Transverse colon (tissue), 4 donors: Measurements from ENCODE around the gene RAMP1. TPM values are rescaled to one million over a fixed set of nuclear protein-coding genes. Genes with fewer than 3 reads are reported as not detected.

Source experiments
- DNase-seq: peaks from one replicate; pipeline ENCODE4 v3.0.0-alpha.2; 2019
- H3K27ac ChIP-seq, 4 donors: fragments of 200-600 bp; sonication (generic); 2 replicates each; pipeline ENCODE4 v1.5.1; 2016 to 2018; ENCODE audit warnings: inconsistent platforms in 4 of 4
- H3K27me3 ChIP-seq: fragments of 200-600 bp; sonication (generic); 2 replicates; pipeline ENCODE4 v1.5.1; 2017; ENCODE audit warnings: inconsistent platforms
- H3K36me3 ChIP-seq, 4 donors: fragments of 200-600 bp; sonication (generic); 2 replicates each; pipeline ENCODE4 v1.5.1; 2017 to 2019; ENCODE audit warnings: inconsistent platforms in 4 of 4
- H3K4me1 ChIP-seq, 4 donors: fragments of 200-600 bp; sonication (generic); 2 replicates each; pipeline ENCODE4 v1.5.1; 2017 to 2020; ENCODE audit warnings: inconsistent platforms in 4 of 4
- H3K4me3 ChIP-seq, 4 donors: fragments of 200-600 bp; sonication (generic); 1 replicate in 1 of 4; 2 replicates in 3 of 4; pipeline versions ENCODE4 v1.5.1 to v1.6.1; 2017 to 2019; ENCODE audit warnings: inconsistent platforms in 4 of 4
- H3K9me3 ChIP-seq, 2 donors: fragments of 200-600 bp; sonication (generic); 2 replicates each; pipeline ENCODE4 v1.5.1; 2017 to 2019; ENCODE audit warnings: inconsistent platforms in 2 of 2
- CTCF ChIP-seq, 5 experiments: fragments of 200-600 bp in 3 of 5; fragments of 450-650 bp in 2 of 5; sonication (generic) in 3 of 5; IDR thresholded peaks; 1 replicate in 2 of 5; 2 replicates in 3 of 5; pipeline ENCODE4 v1.5.1; 2016 to 2017; ENCODE audit warnings: antibody characterized with exemption in 5 of 5, inconsistent platforms in 3 of 5, mild to moderate bottlenecking in 2 of 5, moderate library complexity in 1 of 5
- EP300 ChIP-seq: sonication (generic); formaldehyde crosslinking; IDR thresholded peaks from one replicate; pipeline ENCODE4 v1.6.1; 2017; ENCODE audit warnings: antibody characterized with exemption, low read depth
- POLR2A ChIP-seq: fragments of 450-650 bp; IDR thresholded peaks from one replicate; pipeline ENCODE4 v1.6.1; 2016; ENCODE audit warnings: antibody characterized with exemption, mild to moderate bottlenecking, moderate library complexity
- POLR2AphosphoS5 ChIP-seq, 3 donors: sonication (generic); formaldehyde crosslinking; IDR thresholded peaks; one replicate each; pipeline ENCODE4 v1.6.1; 2016; ENCODE audit warnings: antibody characterized with exemption in 3 of 3
- WGBS, 2 donors: methylation state at CpG; one replicate each; pipeline ENCODE4 v1.1.5; 2018; ENCODE audit warnings: low coverage in 1 of 2; 5-methylcytosine and 5-hydroxymethylcytosine counted together
- in situ Hi-C, 4 donors: fragments of 200-750 bp; cut with MboI; loops; one replicate each; pipeline versions ENCODE4 v1.15.0 to v1.15.1; 2017; ENCODE audit warnings: low sequenced_read_pairs in 3 of 4, low pct_ligation_motif_present in 1 of 4, low pct_unique_long_range_greater_than_20kb in 1 of 4
- intact Hi-C: fragments of 100-400 bp; cut with DNase I; formaldehyde crosslinking; loops from one replicate; pipeline ENCODE4 v1.15.1; 2023; ENCODE audit warnings: low total_unique reads
- total RNA-seq, 4 donors: library from RNA; depleted of rRNA; stranded (reverse); fragments of >200 nt; gene quantifications; one replicate each; pipeline ENCODE4 v1.1.0, GENCODE V29; 2016

RAMP1 gene
- total RNA-seq, 4 donors from 2014 or later: 47.5 to 158 (median 95.7) TPM

DNA sequence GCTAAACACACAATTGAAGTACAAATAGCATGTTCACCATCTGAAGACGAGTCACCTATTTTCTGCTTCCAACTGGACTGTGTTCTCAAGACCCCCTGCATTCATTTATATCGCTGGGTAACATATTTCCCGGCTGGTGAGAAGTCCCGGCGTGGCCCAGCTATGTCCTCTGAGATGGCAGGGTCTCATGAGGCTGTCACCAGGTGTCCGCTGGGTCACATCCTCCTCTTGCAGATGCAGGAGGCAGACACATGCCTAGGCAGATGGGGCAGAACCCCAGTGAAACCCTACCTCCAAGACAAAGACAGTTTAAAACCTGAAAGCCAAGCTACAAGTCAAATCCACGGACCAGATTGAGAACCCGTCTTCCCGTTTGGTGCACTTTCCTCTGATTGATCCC lies 70.6 kb downstream of the RAMP1 start:
- no peaks in the 10 kb centered on the region for H3K9me3 ChIP-seq
- no peak for TF ChIP-seq CTCF (IDR thresholded peaks at IDR 0.05)
- TF ChIP-seq POLR2AphosphoS5 (IDR thresholded peaks at IDR 0.05): no peak
- no peak for TF ChIP-seq POLR2A
- TF ChIP-seq EP300: no peak
- DNase-seq: no peak
- intact Hi-C loops: loop anchor here (10.0 kb wide), 1 partner anchor 75 kb away; the partner anchor contains the start of gene RAMP1
- H3K27ac ChIP-seq: no peak overlapping the region
- no peaks in the 10 kb centered on the region for H3K27me3 ChIP-seq
- H3K36me3 ChIP-seq: no peaks in the 10 kb centered on the region
- WGBS, 2 donors: 85 to 100% methylated on average over 3 to 9 of the region's 9 CpGs
- peaks cover 0 to 6% (median 4%) of the 10 kb centered on the region in 4 donors for H3K4me1 ChIP-seq
- in situ Hi-C loops: no loop called here
- no peak overlapping the region for H3K4me3 ChIP-seq

GRCh38 chr2:237931205-237931721 lies 71.8 kb downstream of the RAMP1 start:
- H3K27ac ChIP-seq: peak overlapping the region in 2 of 4 donors; percentile 39 to 63
- H3K36me3 ChIP-seq: no peaks in the 10 kb centered on the region
- no peak for DNase-seq
- peaks cover 0 to 9% (median 4%) of the 10 kb centered on the region in 4 donors for H3K4me1 ChIP-seq
- H3K27me3 ChIP-seq: no peaks in the 10 kb centered on the region
- no peak overlapping the region for H3K4me3 ChIP-seq
- no peak for TF ChIP-seq EP300
- TF ChIP-seq CTCF (IDR thresholded peaks at IDR 0.05): no peak
- no peak for TF ChIP-seq POLR2A
- TF ChIP-seq POLR2AphosphoS5 (IDR thresholded peaks at IDR 0.05): no peak
- 0 to 37% methylated on average over 1 to 9 of the region's 9 CpGs for WGBS, 2 donors
- in situ Hi-C loops (no loop called here), intact Hi-C loops (no loop called here)
- no peaks in the 10 kb centered on the region for H3K9me3 ChIP-seq

DNA sequence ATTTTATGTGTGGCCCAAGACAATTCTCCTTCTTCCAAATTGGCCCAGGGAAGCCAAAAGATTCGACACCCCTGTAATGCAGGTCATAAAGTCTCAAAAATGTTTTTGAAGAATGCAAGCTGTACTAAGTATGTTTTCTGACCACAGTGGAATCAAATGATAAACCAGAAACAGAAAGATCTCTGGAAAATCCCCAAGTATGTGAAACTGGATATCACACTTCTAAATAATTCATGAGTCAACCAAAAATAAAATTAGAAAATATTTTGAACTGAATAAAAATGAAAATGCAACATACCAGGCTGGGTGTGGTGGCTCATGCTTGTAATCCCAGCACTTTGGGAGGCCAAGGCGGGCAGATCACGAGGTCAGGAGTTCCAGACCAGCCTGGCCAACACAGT lies 73.3 kb downstream of the RAMP1 start:
- Histone ChIP-seq H3K36me3 (no peaks in the 10 kb centered on the region), H3K4me3 (no peak overlapping the region), H3K9me3 (no peaks in the 10 kb centered on the region), H3K4me1 (peaks cover 0 to 9% (median 4%) of the 10 kb centered on the region in 4 donors), H3K27ac (no peak overlapping the region), H3K27me3 (no peaks in the 10 kb centered on the region)
- no peak for DNase-seq
- WGBS, 2 donors: 53% methylated on average over 3 of the region's 3 CpGs
- in situ Hi-C loops: no loop called here
- no peak for TF ChIP-seq CTCF (IDR thresholded peaks at IDR 0.05)
- TF ChIP-seq EP300: no peak
- TF ChIP-seq POLR2AphosphoS5 (IDR thresholded peaks at IDR 0.05): peak in 1 of 3 donors; percentile 34
- no peak for TF ChIP-seq POLR2A
- intact Hi-C loops: no loop called here

- DNase-seq: no peak
- no peak overlapping the region for H3K4me3 ChIP-seq
- H3K4me1 ChIP-seq: peaks cover 0 to 9% (median 4%) of the 10 kb centered on the region in 4 donors
- intact Hi-C loops: no loop called here
- in situ Hi-C loops: no loop called here
- TF ChIP-seq EP300 (no peak), POLR2AphosphoS5 (IDR thresholded peaks at IDR 0.05) (no peak), POLR2A (no peak)
- 90% methylated on average over 5 of the region's 5 CpGs; no CpG with 5 or more reads in 1 of the 2 donors for WGBS, 2 donors
- H3K27me3 ChIP-seq: no peaks in the 10 kb centered on the region
- H3K36me3 ChIP-seq: no peaks in the 10 kb centered on the region
- H3K27ac ChIP-seq: no peak overlapping the region
- H3K9me3 ChIP-seq: no peaks in the 10 kb centered on the region
These were observed 74.8 kb downstream of the RAMP1 start for GRCh38 chr2:237934186-237934585.
